PFSK-1 (cell line): ENCODE data around the gene TRPT1.

Experiments used
- FOXP2 ChIP-seq: optimal IDR thresholded peaks from 2 replicates; pipeline ENCODE3; 2011; ENCODE audit warnings: borderline replicate concordance, control low read depth, inconsistent platforms; ENCODE audit not compliant: insufficient read depth; ENCODE audit errors: extremely low read length, extremely low read depth
- POLR2AphosphoS5 ChIP-seq: IDR thresholded peaks from 2 replicates; pipeline ENCODE4 v1.6.1; 2012; ENCODE audit warnings: low read depth, mild to moderate bottlenecking, control low read depth, low read length, moderate library complexity
- REST ChIP-seq, 2 experiments: IDR thresholded peaks; 2 replicates each; pipeline versions ENCODE4 v1.6.1 to v1.8.0; 2011 to 2012; ENCODE audit warnings: low read depth in 2 of 2, low read length in 2 of 2, control low read depth in 1 of 2, inconsistent platforms in 1 of 2, mild to moderate bottlenecking in 1 of 2, moderate library complexity in 1 of 2; ENCODE audit not compliant: insufficient read depth in 1 of 2
- SIN3A ChIP-seq: IDR thresholded peaks from 2 replicates; pipeline ENCODE4 v1.6.1; 2012; ENCODE audit warnings: mild to moderate bottlenecking, low read length, moderate library complexity, borderline replicate concordance; ENCODE audit not compliant: insufficient read depth
- TAF1 ChIP-seq: IDR thresholded peaks from 2 replicates; pipeline ENCODE4 v1.6.1; 2012; ENCODE audit warnings: low read length, control low read depth, borderline replicate concordance; ENCODE audit not compliant: insufficient read depth

- TF ChIP-seq POLR2AphosphoS5 (no peak), REST (IDR thresholded peaks at IDR 0.05; ENCODE audit: insufficient read depth in 1 of 2, low read depth in 2 of 2, low read length in 2 of 2) (no peak), TAF1 (no peak), SIN3A (no peak), FOXP2 (no peak)
Measured at GRCh38 chr11:64220271-64220670, 5.7 kb downstream of the TRPT1 start.
